Osteocyte (in vitro differentiated cells): Measurements from ENCODE around the gene LRIT3. TPM values are rescaled to one million over a fixed set of nuclear protein-coding genes. Genes with fewer than 3 reads are reported as not detected.

ENCODE experiments used
- DNase-seq: peaks from one replicate; pipeline ENCODE4 v3.0.0; 2021; ENCODE audit warnings: mixed read lengths; ENCODE audit not compliant: unreplicated experiment; ENCODE audit errors: extremely low spot score
- H3K27ac Mint-ChIP-seq: one replicate; pipeline ENCODE4 v1.8.0; 2021; ENCODE audit warnings: mild to moderate bottlenecking, mixed read lengths; ENCODE audit not compliant: unreplicated experiment
- H3K27me3 Mint-ChIP-seq: one replicate; pipeline ENCODE4 v1.8.0; 2021; ENCODE audit warnings: mixed read lengths; ENCODE audit not compliant: unreplicated experiment
- H3K36me3 Mint-ChIP-seq: one replicate; pipeline ENCODE4 v1.8.0; 2021; ENCODE audit warnings: mixed read lengths; ENCODE audit not compliant: unreplicated experiment
- H3K4me1 Mint-ChIP-seq: one replicate; pipeline ENCODE4 v1.8.0; 2021; ENCODE audit warnings: mixed read lengths; ENCODE audit not compliant: unreplicated experiment
- H3K4me3 Mint-ChIP-seq: one replicate; pipeline ENCODE4 v1.8.0; 2021; ENCODE audit warnings: mild to moderate bottlenecking, moderate library complexity, mixed read lengths; ENCODE audit not compliant: unreplicated experiment
- H3K9me3 Mint-ChIP-seq: one replicate; pipeline ENCODE4 v1.8.0; 2021; ENCODE audit warnings: mixed read lengths; ENCODE audit not compliant: unreplicated experiment
- long read RNA-seq: library from polyadenylated mRNA; unstranded; transcript quantifications from one replicate; pipeline ENCODE4 v2.0.0, GENCODE V29; 2021
- total RNA-seq: library from RNA; stranded (reverse); gene quantifications from 2 replicates; pipeline ENCODE4 v1.2.1, GENCODE V29; 2021
- TF ChIP-seq, protein P1 (sequence below): fragments of 200-600 bp; sonication (generic); IDR thresholded peaks from 2 replicates; pipeline ENCODE4 v1.5.0; 2021; ENCODE audit warnings: antibody characterized with exemption, mild to moderate bottlenecking, moderate library complexity

Gene LRIT3, protein sequence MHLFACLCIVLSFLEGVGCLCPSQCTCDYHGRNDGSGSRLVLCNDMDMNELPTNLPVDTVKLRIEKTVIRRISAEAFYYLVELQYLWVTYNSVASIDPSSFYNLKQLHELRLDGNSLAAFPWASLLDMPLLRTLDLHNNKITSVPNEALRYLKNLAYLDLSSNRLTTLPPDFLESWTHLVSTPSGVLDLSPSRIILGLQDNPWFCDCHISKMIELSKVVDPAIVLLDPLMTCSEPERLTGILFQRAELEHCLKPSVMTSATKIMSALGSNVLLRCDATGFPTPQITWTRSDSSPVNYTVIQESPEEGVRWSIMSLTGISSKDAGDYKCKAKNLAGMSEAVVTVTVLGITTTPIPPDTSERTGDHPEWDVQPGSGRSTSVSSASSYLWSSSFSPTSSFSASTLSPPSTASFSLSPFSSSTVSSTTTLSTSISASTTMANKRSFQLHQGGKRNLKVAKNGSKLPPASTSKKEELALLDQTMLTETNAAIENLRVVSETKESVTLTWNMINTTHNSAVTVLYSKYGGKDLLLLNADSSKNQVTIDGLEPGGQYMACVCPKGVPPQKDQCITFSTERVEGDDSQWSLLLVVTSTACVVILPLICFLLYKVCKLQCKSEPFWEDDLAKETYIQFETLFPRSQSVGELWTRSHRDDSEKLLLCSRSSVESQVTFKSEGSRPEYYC
- 0.08 and 0.13 TPM in 2 replicates for total RNA-seq
- long read RNA-seq, result 0 reads

DNA sequence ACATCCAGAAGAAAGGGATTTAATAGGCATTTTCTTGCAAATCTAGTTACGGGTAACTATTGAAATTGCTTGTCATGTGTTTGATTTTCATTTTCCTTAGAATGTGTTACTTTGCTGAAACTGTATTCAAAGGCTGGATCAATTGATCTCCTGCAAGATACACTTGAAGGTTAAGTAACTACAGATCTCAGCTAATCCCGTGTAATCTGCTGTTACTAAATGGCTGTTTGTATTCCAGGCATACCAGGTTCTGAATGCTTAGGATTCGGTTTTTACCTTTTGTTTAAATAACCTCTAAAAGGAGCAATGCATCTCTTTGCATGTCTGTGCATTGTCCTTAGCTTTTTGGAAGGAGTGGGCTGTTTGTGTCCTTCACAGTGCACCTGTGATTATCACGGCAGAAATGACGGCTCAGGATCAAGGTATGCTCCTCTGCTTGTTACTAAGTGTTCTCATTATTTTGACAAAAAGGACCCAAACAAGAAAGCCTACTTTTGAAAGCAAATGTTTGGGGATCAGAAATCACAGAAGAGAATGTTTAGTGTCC lies at the start of gene LRIT3:
Gene LRIT3, plus strand, starts transcription at position 212 of the 547 bp plus-strand sequence. Its CDS starts 95 bp downstream, at position 307.
- H3K4me3 Mint-ChIP-seq, result no peak within 1 kb of the TSS
- no peak within 1 kb of the TSS for H3K27ac Mint-ChIP-seq
- DNase-seq, result no peak
- H3K4me1 Mint-ChIP-seq, result no peaks in the 10 kb centered on the region
- H3K36me3 Mint-ChIP-seq, result no peaks in the 10 kb centered on the region
- H3K9me3 Mint-ChIP-seq, result no peaks in the 10 kb centered on the region
- H3K27me3 Mint-ChIP-seq, result peaks cover 13% of the 10 kb centered on the region
- TF ChIP-seq, protein P1, sequence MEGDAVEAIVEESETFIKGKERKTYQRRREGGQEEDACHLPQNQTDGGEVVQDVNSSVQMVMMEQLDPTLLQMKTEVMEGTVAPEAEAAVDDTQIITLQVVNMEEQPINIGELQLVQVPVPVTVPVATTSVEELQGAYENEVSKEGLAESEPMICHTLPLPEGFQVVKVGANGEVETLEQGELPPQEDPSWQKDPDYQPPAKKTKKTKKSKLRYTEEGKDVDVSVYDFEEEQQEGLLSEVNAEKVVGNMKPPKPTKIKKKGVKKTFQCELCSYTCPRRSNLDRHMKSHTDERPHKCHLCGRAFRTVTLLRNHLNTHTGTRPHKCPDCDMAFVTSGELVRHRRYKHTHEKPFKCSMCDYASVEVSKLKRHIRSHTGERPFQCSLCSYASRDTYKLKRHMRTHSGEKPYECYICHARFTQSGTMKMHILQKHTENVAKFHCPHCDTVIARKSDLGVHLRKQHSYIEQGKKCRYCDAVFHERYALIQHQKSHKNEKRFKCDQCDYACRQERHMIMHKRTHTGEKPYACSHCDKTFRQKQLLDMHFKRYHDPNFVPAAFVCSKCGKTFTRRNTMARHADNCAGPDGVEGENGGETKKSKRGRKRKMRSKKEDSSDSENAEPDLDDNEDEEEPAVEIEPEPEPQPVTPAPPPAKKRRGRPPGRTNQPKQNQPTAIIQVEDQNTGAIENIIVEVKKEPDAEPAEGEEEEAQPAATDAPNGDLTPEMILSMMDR, result no peak

GRCh38 chr4:109798866-109799265 lies 49.0 kb upstream of the LRIT3 start:
- H3K27ac Mint-ChIP-seq, result no peak overlapping the region
- peaks cover 4% of the 10 kb centered on the region for H3K4me1 Mint-ChIP-seq
- peaks cover 11% of the 10 kb centered on the region for H3K9me3 Mint-ChIP-seq
- H3K4me3 Mint-ChIP-seq, result no peak overlapping the region
- peaks cover 41% of the 10 kb centered on the region for H3K27me3 Mint-ChIP-seq
- no peak for DNase-seq
- TF ChIP-seq, protein P1, result no peak
- H3K36me3 Mint-ChIP-seq, result peaks cover 2% of the 10 kb centered on the region

GRCh38 chr4:109801099-109801789 lies 46.7 kb upstream of the LRIT3 start:
- Mint-ChIP-seq H3K27me3 (peaks cover 30% of the 10 kb centered on the region), H3K27ac (no peak overlapping the region), H3K4me1 (peaks cover 4% of the 10 kb centered on the region), H3K4me3 (no peak overlapping the region), H3K36me3 (no peaks in the 10 kb centered on the region), H3K9me3 (peaks cover 2% of the 10 kb centered on the region)
- DNase-seq, result no peak
- TF ChIP-seq, protein P1, result no peak

GRCh38 chr4:109801895-109802319 lies 46.0 kb upstream of the LRIT3 start, which contains the start of gene CFI:
CFI (minus strand) TSS chr4:109801999; CDS start chr4:109801971, 28 bp downstream.
- Mint-ChIP-seq H3K36me3 (no peaks in the 10 kb centered on the region), H3K27ac (no peak within 1 kb of the TSS), H3K4me3 (no peak within 1 kb of the TSS), H3K27me3 (peaks cover 30% of the 10 kb centered on the region), H3K9me3 (no peaks in the 10 kb centered on the region), H3K4me1 (peaks cover 4% of the 10 kb centered on the region)
- no peak for DNase-seq
- TF ChIP-seq, protein P1, result no peak
